Hepatocyte (in vitro differentiated cells): ENCODE results near the gene ZBTB20. TPM values are rescaled to one million over a fixed set of nuclear protein-coding genes. Genes with fewer than 3 reads are reported as not detected.

Experiments used
- DNase-seq: peaks from one replicate; pipeline ENCODE4 v3.0.0-alpha.2; 2016; ENCODE audit warnings: low spot score
- H2AFZ ChIP-seq: fragments of 200-600 bp; sonication (generic); 2 replicates; pipeline ENCODE4 v1.6.0; 2016; ENCODE audit warnings: antibody characterized with exemption, mild to moderate bottlenecking
- H3K27ac ChIP-seq: fragments of 200-600 bp; sonication (generic); 2 replicates; pipeline ENCODE4 v1.5.1; 2016; ENCODE audit warnings: mild to moderate bottlenecking
- H3K27me3 ChIP-seq: fragments of 200-600 bp; sonication (generic); 2 replicates; pipeline ENCODE4 v1.6.1; 2016
- H3K36me3 ChIP-seq: fragments of 200-600 bp; sonication (generic); replicated peaks from 2 replicates; pipeline ENCODE4 v1.5.1; 2016; ENCODE audit warnings: low read depth; ENCODE audit not compliant: insufficient read depth
- H3K4me1 ChIP-seq: fragments of 200-600 bp; sonication (generic); 2 replicates; pipeline ENCODE4 v1.5.1; 2016; ENCODE audit warnings: mild to moderate bottlenecking, moderate library complexity; ENCODE audit not compliant: insufficient read depth
- H3K4me2 ChIP-seq: fragments of 200-600 bp; sonication (generic); 2 replicates; pipeline ENCODE4 v1.6.0; 2016
- H3K4me3 ChIP-seq: fragments of 200-600 bp; sonication (generic); 2 replicates; pipeline ENCODE4 v1.5.1; 2016; ENCODE audit warnings: mild to moderate bottlenecking
- H3K79me2 ChIP-seq: fragments of 200-600 bp; sonication (generic); 2 replicates; pipeline ENCODE4 v1.6.0; 2017; ENCODE audit warnings: mild to moderate bottlenecking
- H3K9me2 ChIP-seq: fragments of 200-600 bp; sonication (generic); replicated peaks from 2 replicates; pipeline ENCODE4 v1.6.0; 2017; ENCODE audit warnings: mild to moderate bottlenecking; ENCODE audit not compliant: insufficient read depth
- H3K9me3 ChIP-seq: fragments of 200-600 bp; sonication (generic); 2 replicates; pipeline ENCODE4 v1.5.1; 2016; ENCODE audit warnings: low read depth, mild to moderate bottlenecking
- H4K20me1 ChIP-seq: fragments of 200-600 bp; sonication (generic); 2 replicates; pipeline ENCODE4 v1.6.0; 2016; ENCODE audit warnings: mild to moderate bottlenecking; ENCODE audit not compliant: insufficient read depth, poor library complexity, severe bottlenecking
- EZH2 ChIP-seq: fragments of 200-600 bp; sonication (generic); IDR thresholded peaks from 2 replicates; pipeline ENCODE4 v1.6.1; 2016; ENCODE audit warnings: antibody characterized with exemption, mild to moderate bottlenecking, borderline replicate concordance
- EZH2phosphoT487 ChIP-seq: fragments of 200-600 bp; sonication (generic); IDR thresholded peaks from one replicate; pipeline ENCODE4 v1.6.1; 2018; ENCODE audit warnings: antibody characterized with exemption, mild to moderate bottlenecking, low read depth, moderate library complexity; ENCODE audit not compliant: unreplicated experiment, severe bottlenecking
- WGBS: methylation state at CpG from one replicate; pipeline ENCODE4 v1.1.6; 2016; ENCODE audit warnings: low lambda C conversion rate; ENCODE audit errors: missing lambda C conversion rate; 5-methylcytosine and 5-hydroxymethylcytosine counted together
- polyA plus RNA-seq: library from polyadenylated mRNA; unstranded; fragments of >200 nt; fragmentation: Nextera tagmentation; extraction: Ambion mirVana; gene quantifications from 2 replicates; pipeline ENCODE4 v1.2.1, GENCODE V29; 2016
- total RNA-seq: library from RNA; depleted of rRNA; stranded (reverse); fragments of >200 nt; gene quantifications from 2 replicates; pipeline ENCODE4 v1.2.3, GENCODE V29; 2014
- TF ChIP-seq, protein P1 (sequence below): fragments of 200-600 bp; sonication (generic); IDR thresholded peaks from 2 replicates; pipeline ENCODE4 v1.5.1; 2016; ENCODE audit warnings: antibody characterized with exemption, mild to moderate bottlenecking; ENCODE audit not compliant: poor library complexity

The ZBTB20 gene
- total and polyA plus RNA-seq, 2 experiments from 2014 or later = 25.8 to 28.0 TPM

DNA sequence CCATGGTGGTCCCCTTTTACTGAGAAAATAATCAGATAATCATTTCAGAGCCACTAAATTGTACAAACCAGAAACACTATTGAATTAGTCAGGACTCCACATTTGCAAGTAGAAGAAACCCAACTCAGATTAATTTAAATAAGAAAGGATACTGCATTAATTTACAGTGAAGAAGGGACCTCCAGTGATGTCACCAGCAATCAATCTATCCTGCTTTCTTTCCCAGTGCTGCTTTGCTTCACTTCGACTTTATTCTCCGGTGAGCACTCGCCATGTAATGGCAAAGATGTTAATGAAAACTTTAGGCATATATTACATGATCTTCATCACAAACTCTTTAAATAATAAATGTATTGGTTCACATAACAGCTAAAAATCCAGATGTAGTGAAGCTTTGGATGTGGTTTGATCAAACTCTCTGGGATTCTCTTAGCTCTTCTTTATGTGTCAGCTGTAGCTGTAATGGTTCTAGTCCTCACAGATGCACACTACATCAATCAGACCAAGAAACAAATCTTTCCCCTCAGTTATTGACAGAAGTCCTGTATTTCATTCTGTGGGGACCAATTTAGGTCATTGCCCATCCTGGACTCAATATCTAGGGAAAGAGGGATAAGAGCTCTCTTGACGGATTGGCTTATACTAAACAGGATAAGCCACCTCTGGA lies 14.2 kb upstream of the ZBTB20 start:
- H3K27ac ChIP-seq = no peak overlapping the region
- no peaks in the 10 kb centered on the region for H3K4me1 ChIP-seq
- no peak overlapping the region for H2AFZ ChIP-seq
- WGBS = 94% methylated on average over 4 of the region's 4 CpGs
- TF ChIP-seq EZH2 = no peak
- TF ChIP-seq EZH2phosphoT487 = no peak
- TF ChIP-seq, protein P1, sequence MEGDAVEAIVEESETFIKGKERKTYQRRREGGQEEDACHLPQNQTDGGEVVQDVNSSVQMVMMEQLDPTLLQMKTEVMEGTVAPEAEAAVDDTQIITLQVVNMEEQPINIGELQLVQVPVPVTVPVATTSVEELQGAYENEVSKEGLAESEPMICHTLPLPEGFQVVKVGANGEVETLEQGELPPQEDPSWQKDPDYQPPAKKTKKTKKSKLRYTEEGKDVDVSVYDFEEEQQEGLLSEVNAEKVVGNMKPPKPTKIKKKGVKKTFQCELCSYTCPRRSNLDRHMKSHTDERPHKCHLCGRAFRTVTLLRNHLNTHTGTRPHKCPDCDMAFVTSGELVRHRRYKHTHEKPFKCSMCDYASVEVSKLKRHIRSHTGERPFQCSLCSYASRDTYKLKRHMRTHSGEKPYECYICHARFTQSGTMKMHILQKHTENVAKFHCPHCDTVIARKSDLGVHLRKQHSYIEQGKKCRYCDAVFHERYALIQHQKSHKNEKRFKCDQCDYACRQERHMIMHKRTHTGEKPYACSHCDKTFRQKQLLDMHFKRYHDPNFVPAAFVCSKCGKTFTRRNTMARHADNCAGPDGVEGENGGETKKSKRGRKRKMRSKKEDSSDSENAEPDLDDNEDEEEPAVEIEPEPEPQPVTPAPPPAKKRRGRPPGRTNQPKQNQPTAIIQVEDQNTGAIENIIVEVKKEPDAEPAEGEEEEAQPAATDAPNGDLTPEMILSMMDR = no peak
- H3K9me2 ChIP-seq = no peaks in the 10 kb centered on the region
- no peaks in the 10 kb centered on the region for H3K27me3 ChIP-seq
- no peaks in the 10 kb centered on the region for H3K79me2 ChIP-seq
- no peaks in the 10 kb centered on the region for H4K20me1 ChIP-seq
- H3K9me3 ChIP-seq = no peaks in the 10 kb centered on the region
- DNase-seq = no peak
- no peak overlapping the region for H3K4me3 ChIP-seq
- no peaks in the 10 kb centered on the region for H3K36me3 ChIP-seq
- no peak overlapping the region for H3K4me2 ChIP-seq

DNA sequence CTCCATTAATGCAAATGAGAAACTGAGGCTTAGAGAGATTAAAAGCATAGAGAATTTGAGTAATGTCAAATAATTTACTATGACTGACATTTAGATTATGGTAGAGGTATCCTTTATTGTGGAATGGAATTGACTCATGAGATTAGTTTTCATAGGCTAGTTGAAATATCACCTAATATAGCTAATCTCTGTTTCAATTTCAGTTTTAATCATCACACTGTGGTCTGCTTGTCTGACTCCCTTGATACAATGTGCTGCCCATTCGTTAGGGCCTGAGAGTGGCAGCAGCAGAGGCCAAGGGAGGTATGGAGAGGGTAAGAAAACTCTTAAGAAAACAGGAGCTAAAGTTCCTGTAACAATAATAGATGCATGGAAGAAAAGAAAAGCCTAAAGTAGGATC lies 13.2 kb upstream of the ZBTB20 start:
- Histone ChIP-seq H3K79me2 (no peaks in the 10 kb centered on the region), H2AFZ (no peak overlapping the region), H3K27ac (no peak overlapping the region), H3K9me3 (no peaks in the 10 kb centered on the region), H3K4me2 (no peak overlapping the region), H3K4me1 (no peaks in the 10 kb centered on the region), H3K27me3 (no peaks in the 10 kb centered on the region), H3K9me2 (no peaks in the 10 kb centered on the region), H4K20me1 (no peaks in the 10 kb centered on the region), H3K36me3 (no peaks in the 10 kb centered on the region), H3K4me3 (no peak overlapping the region)
- DNase-seq = no peak
- TF ChIP-seq, protein P1 = no peak
- TF ChIP-seq EZH2phosphoT487 = no peak
- no peak for TF ChIP-seq EZH2
- WGBS = 79% methylated on average over 1 of the region's 1 CpG

DNA sequence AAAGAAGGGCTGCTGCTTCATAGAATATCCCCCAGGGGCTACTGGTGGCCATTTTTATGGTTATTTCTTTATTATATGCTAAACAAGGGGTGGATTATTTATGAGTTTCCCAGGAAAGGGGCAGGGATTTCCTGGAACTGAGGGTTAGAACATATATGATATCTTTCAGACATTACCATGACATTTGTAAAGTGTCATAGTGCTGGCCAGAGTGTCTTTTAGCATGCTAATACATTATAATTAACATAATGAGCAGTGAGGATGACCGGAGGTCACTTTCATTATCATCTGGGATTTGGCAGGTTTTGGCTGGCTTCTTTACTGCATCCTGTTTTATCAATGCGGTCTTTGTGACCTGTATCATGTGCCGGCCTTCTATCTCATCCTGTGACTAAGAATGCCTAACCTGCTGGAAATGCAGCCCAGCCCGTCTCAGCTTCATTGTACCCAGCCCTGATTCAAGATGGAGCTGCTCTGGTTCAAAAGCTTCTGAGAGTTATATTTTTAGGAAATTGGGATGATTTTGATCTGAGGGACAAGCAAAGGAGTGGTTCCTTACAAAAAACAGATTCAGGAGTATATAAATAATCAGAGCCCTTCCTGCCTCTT lies 9.1 kb upstream of the ZBTB20 start:
- H3K4me2 ChIP-seq = no peak overlapping the region

More for the DNA sequence above, 9.1 kb upstream of the ZBTB20 start:
- H3K4me3 ChIP-seq = no peak overlapping the region
- H3K9me3 ChIP-seq = no peaks in the 10 kb centered on the region
- H3K4me1 ChIP-seq = no peaks in the 10 kb centered on the region
- no peaks in the 10 kb centered on the region for H3K9me2 ChIP-seq
- H4K20me1 ChIP-seq = no peaks in the 10 kb centered on the region
- H3K36me3 ChIP-seq = no peaks in the 10 kb centered on the region
- H3K79me2 ChIP-seq = no peaks in the 10 kb centered on the region
- no peaks in the 10 kb centered on the region for H3K27me3 ChIP-seq
- no peak overlapping the region for H2AFZ ChIP-seq
- 55% methylated on average over 4 of the region's 4 CpGs for WGBS
- H3K27ac ChIP-seq = no peak overlapping the region
- TF ChIP-seq, protein P1 = no peak
- TF ChIP-seq EZH2phosphoT487 (no peak), EZH2 (no peak)
- no peak for DNase-seq
